Body of pancreas (tissue), 4 donors: Measurements from ENCODE around the gene NUP62.

ENCODE experiments used
- POLR2A ChIP-seq, 3 donors: fragments of 450-650 bp; IDR thresholded peaks; one replicate each; pipeline ENCODE4 v1.6.1; 2016; ENCODE audit warnings: antibody characterized with exemption in 3 of 3, mild to moderate bottlenecking in 2 of 3
- TF ChIP-seq, protein P1 (sequence below), 7 experiments: fragments of 450-650 bp in 4 of 7; fragments of 200-600 bp in 3 of 7; sonication (generic) in 3 of 7; IDR thresholded peaks; one replicate each; pipeline ENCODE4 v1.5.1; 2016 to 2019; ENCODE audit warnings: antibody characterized with exemption in 7 of 7

DNA sequence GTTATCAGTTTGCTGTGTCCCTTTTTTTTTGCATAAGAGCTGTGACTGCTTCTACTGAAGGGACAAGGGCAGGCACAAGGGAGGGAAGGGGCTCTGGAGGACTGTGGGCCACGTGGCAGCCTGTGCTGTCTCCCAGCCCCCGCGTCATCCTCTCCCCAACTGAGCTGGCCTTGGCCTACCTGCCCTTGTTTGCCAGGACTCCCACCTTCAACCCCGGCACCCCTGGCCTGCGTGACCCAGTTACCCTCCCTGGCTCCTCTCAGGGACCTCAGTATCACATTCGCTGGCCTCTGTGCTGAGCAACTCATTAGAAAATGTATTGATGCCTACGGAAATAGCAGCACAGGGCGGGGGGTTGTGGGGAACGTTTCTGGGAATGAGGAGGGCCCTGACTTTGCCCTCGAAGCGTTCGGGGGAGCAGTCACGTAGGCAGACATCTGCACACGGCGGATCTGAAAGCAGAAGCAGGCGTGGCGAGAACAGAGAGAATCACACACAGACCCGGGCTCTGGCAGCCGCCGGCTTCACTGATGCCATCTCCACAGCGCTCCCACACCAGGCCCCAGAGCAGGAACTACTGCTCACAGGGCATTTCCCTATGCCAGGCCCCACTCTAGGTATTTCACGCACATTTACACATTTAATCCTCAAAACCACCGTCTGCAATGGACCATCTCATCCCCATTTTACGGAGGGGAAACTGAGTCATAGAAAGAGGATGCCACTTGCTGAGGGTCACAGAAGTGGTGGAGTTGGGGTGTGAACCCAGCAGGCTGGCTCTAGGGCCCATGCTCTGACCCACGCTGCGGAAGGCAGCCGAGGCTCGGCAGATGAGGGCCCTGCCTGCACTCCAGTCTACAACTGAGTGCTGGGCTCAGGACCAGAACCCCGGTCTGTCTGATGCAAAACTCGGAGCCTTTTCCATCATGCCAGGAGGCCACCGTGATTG, 6.0 kb downstream of the NUP62 start:
- TF ChIP-seq, protein P1, sequence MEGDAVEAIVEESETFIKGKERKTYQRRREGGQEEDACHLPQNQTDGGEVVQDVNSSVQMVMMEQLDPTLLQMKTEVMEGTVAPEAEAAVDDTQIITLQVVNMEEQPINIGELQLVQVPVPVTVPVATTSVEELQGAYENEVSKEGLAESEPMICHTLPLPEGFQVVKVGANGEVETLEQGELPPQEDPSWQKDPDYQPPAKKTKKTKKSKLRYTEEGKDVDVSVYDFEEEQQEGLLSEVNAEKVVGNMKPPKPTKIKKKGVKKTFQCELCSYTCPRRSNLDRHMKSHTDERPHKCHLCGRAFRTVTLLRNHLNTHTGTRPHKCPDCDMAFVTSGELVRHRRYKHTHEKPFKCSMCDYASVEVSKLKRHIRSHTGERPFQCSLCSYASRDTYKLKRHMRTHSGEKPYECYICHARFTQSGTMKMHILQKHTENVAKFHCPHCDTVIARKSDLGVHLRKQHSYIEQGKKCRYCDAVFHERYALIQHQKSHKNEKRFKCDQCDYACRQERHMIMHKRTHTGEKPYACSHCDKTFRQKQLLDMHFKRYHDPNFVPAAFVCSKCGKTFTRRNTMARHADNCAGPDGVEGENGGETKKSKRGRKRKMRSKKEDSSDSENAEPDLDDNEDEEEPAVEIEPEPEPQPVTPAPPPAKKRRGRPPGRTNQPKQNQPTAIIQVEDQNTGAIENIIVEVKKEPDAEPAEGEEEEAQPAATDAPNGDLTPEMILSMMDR (IDR thresholded peaks at IDR 0.05): no peak
- no peak for TF ChIP-seq POLR2A (IDR thresholded peaks at IDR 0.05)
